ENCODE data around the gene MYOD1. TPM values are rescaled to one million over a fixed set of nuclear protein-coding genes. Genes with fewer than 3 reads are reported as not detected.

Gene MYOD1
- total RNA-seq, 1 experiment from 2014 or later = 0.12 TPM

DNA sequence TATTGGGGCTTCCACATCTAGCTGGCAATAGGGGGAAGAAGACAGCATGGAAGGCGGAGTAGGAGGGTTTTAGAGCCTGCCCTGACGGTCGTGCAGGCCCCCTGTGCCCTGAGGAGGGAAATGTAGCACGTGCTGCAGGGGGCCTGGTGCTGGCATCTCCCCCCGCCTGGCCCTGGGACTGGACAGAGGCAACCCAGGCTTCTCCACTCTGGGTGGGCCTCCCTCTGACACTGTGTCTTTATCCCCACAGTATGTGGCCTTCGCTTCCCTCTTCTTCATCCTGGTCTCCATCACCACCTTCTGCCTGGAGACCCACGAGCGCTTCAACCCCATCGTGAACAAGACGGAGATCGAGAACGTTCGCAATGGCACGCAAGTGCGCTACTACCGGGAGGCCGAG lies 52.0 kb downstream of the MYOD1 start:
- no peak for DNase-seq (ENCODE audit: low read depth)

Other genes with a start within 250 kb of the MYOD1 start
- gene ABCC8, start 242.7 kb upstream of the MYOD1 start, total RNA-seq (2014; rRNA removed; shearing (Covaris generic)) = not detected in 2 replicates
- not detected in 2 replicates for gene USH1C, start 175.2 kb upstream of the MYOD1 start, total RNA-seq (2014; rRNA removed; shearing (Covaris generic))
- not detected in 2 replicates for gene OTOG, start 172.3 kb upstream of the MYOD1 start, total RNA-seq (2014; rRNA removed; shearing (Covaris generic))
- gene KCNC1, start 15.2 kb downstream of the MYOD1 start, total RNA-seq (2014; rRNA removed; shearing (Covaris generic)) = not detected in 2 replicates

Measured in M059J (cell line).